A549 (cell line): ENCODE data around the gene SLC22A13. TPM values are rescaled to one million over a fixed set of nuclear protein-coding genes. Genes with fewer than 3 reads are reported as not detected.

Source experiments
- ATAC-seq, 2 experiments: fragments of 200-7000 bp in 1 of 2; fragments of >200 bp in 1 of 2; cut with Nextera tagmentation in 1 of 2; cut with Tn5 transposase in 1 of 2; 3 replicates each; pipeline versions ENCODE4 v1.8.0 to v1.9.1; 2018 to 2020; ENCODE audit warnings: mild to moderate bottlenecking in 1 of 2, moderate library complexity in 1 of 2
- CTCF ChIA-PET: fragments of 300-600 bp; sonication (Branson Sonifier 250); formaldehyde crosslinking; extraction: SDS; loops from one replicate; lab custom pipeline; 2021; ENCODE audit warnings: antibody characterized with exemption, inconsistent platforms; lab: Yijun Ruan, JAX
- POLR2A ChIA-PET: fragments of 350-600 bp; formaldehyde crosslinking; extraction: SDS; loops from one replicate; lab custom pipeline; 2021; ENCODE audit warnings: antibody characterized with exemption, inconsistent platforms; lab: Yijun Ruan, JAX
- DNase-seq, 2 experiments: peaks; one replicate each; pipeline versions ENCODE4 v3.0.0 to v3.0.0-alpha.2; 2011 to 2016; ENCODE audit warnings: low read depth in 1 of 2, low spot score in 1 of 2
- FAIRE-seq: peaks from 2 replicates; lab custom pipeline; 2011; peaks lifted over from hg19 to GRCh38; lab: Jason Lieb, UNC
- H3K27ac ChIP-seq, 2 experiments: fragments of >200 bp; sonication (Bioruptor Twin); formaldehyde crosslinking; 3 replicates each; pipeline ENCODE4 v1.5.1; 2016 to 2017
- H3K4me1 ChIP-seq: fragments of >200 bp; sonication (Bioruptor Twin); formaldehyde crosslinking; 3 replicates; pipeline ENCODE4 v1.6.1; 2016
- H3K4me2 ChIP-seq: fragments of >200 bp; sonication (Bioruptor Twin); formaldehyde crosslinking; 3 replicates; pipeline ENCODE4 v1.6.1; 2016
- H3K4me3 ChIP-seq: fragments of >200 bp; sonication (Bioruptor Twin); formaldehyde crosslinking; 3 replicates; pipeline ENCODE4 v1.5.1; 2016
- H3K9me3 ChIP-seq: fragments of >200 bp; sonication (Bioruptor Twin); formaldehyde crosslinking; 3 replicates; pipeline ENCODE4 v1.6.1; 2016
- BCL3 ChIP-seq: fragments of >200 bp; sonication (Bioruptor Twin); formaldehyde crosslinking; IDR thresholded peaks from 3 replicates; pipeline ENCODE4 v1.6.1; 2016
- CBX2 ChIP-seq: fragments of 200-600 bp; sonication (generic); IDR thresholded peaks from 2 replicates; pipeline ENCODE4 v1.6.1; 2016; ENCODE audit warnings: low read depth, mild to moderate bottlenecking, borderline replicate concordance
- CEBPB ChIP-seq, 2 experiments: fragments of >200 bp in 1 of 2; sonication (Bioruptor Twin) in 1 of 2; formaldehyde crosslinking in 1 of 2; IDR thresholded peaks; 2 replicates each; pipeline ENCODE4 v1.6.1; 2012 to 2016
- CTCF ChIP-seq: fragments of >200 bp; sonication (Bioruptor Twin); formaldehyde crosslinking; IDR thresholded peaks from 3 replicates; pipeline ENCODE4 v1.5.1; 2016
- FOSL2 ChIP-seq, 2 experiments: fragments of 450-650 bp in 1 of 2; fragments of >200 bp in 1 of 2; sonication (Bioruptor Twin) in 1 of 2; formaldehyde crosslinking; IDR thresholded peaks; 2 replicates each; pipeline versions ENCODE4 v1.5.0 to v1.6.1; 2016 to 2020; ENCODE audit warnings: mild to moderate bottlenecking in 1 of 2, moderate library complexity in 1 of 2
- GATA3 ChIP-seq: IDR thresholded peaks from 2 replicates; pipeline ENCODE4 v1.6.1; 2012; ENCODE audit warnings: borderline replicate concordance
- HDAC2 ChIP-seq: fragments of 200-600 bp; sonication (generic); IDR thresholded peaks from 2 replicates; pipeline ENCODE4 v1.6.1; 2016
- HES2 ChIP-seq: fragments of >200 bp; sonication (Bioruptor Twin); formaldehyde crosslinking; IDR thresholded peaks from 2 replicates; pipeline ENCODE4 v1.6.1; 2016
- HEYL ChIP-seq: fragments of 250-450 bp; sonication (Bioruptor Pico); IDR thresholded peaks from 2 replicates; pipeline ENCODE4 v1.8.0; 2021; ENCODE audit warnings: mild to moderate bottlenecking, moderate library complexity
- HOXA7 ChIP-seq: fragments of 250-450 bp; sonication (Bioruptor Pico); IDR thresholded peaks from 2 replicates; pipeline ENCODE4 v1.5.0; 2020; ENCODE audit warnings: mild to moderate bottlenecking, moderate library complexity
- JUN ChIP-seq, 2 experiments: fragments of >200 bp; sonication (Bioruptor Twin); formaldehyde crosslinking; IDR thresholded peaks; 2 replicates in 1 of 2; 3 replicates in 1 of 2; pipeline ENCODE4 v1.6.1; 2016 to 2017
- JUNB ChIP-seq: fragments of >200 bp; sonication (Bioruptor Twin); formaldehyde crosslinking; IDR thresholded peaks from 2 replicates; pipeline ENCODE4 v1.6.1; 2016
- MAX ChIP-seq: IDR thresholded peaks from 2 replicates; pipeline ENCODE4 v1.6.1; 2012
- MYC ChIP-seq: IDR thresholded peaks from 2 replicates; pipeline ENCODE4 v1.6.1; 2012; ENCODE audit warnings: mild to moderate bottlenecking, inconsistent platforms, low read length, improper control_type of control experiment, borderline replicate concordance
- NPAS2 ChIP-seq: fragments of 250-450 bp; sonication (Bioruptor Pico); IDR thresholded peaks from 2 replicates; pipeline ENCODE4 v1.8.0; 2022; ENCODE audit warnings: mild to moderate bottlenecking, moderate library complexity, borderline replicate concordance
- PBX3 ChIP-seq: IDR thresholded peaks from 2 replicates; pipeline ENCODE4 v1.6.1; 2012
- PHF8 ChIP-seq: fragments of 200-600 bp; sonication (generic); IDR thresholded peaks from 2 replicates; pipeline ENCODE4 v1.6.1; 2016; ENCODE audit warnings: low read depth, mild to moderate bottlenecking, antibody characterized with exemption, moderate library complexity, borderline replicate concordance
- POLR2AphosphoS2 ChIP-seq: conservative IDR thresholded peaks from 2 replicates; pipeline ENCODE4 v1.6.1; 2012; ENCODE audit warnings: low read length, improper control_type of control experiment, inconsistent platforms
- RAD21 ChIP-seq, 2 experiments: fragments of >200 bp in 1 of 2; sonication (Bioruptor Twin) in 1 of 2; formaldehyde crosslinking in 1 of 2; IDR thresholded peaks in 1 of 2; conservative IDR thresholded peaks in 1 of 2; 2 replicates in 1 of 2; 3 replicates in 1 of 2; pipeline ENCODE4 v1.6.1; 2012 to 2018; ENCODE audit warnings: inconsistent platforms in 1 of 2
- RARB ChIP-seq: fragments of 250-450 bp; sonication (Bioruptor Pico); IDR thresholded peaks from 2 replicates; pipeline ENCODE4 v1.8.0; 2021; ENCODE audit warnings: mild to moderate bottlenecking, moderate library complexity
- RCOR1 ChIP-seq: fragments of 150-350 bp; IDR thresholded peaks from 2 replicates; pipeline ENCODE4 v1.6.1; 2014; ENCODE audit warnings: antibody characterized with exemption, low read length, low read depth
- RNF2 ChIP-seq: fragments of 200-600 bp; sonication (generic); IDR thresholded peaks from 2 replicates; pipeline ENCODE4 v1.6.1; 2016; ENCODE audit warnings: low read depth, mild to moderate bottlenecking, antibody characterized with exemption, moderate library complexity, borderline replicate concordance
- TP53 ChIP-seq: fragments of 250-450 bp; sonication (Bioruptor Pico); IDR thresholded peaks from 2 replicates; pipeline ENCODE4 v1.5.0; 2021; ENCODE audit warnings: mild to moderate bottlenecking, moderate library complexity
- WGBS: methylation state at CpG from one replicate; pipeline ENCODE4 v1.1.6; 2017; ENCODE audit errors: missing lambda C conversion rate; 5-methylcytosine and 5-hydroxymethylcytosine counted together
- polyA plus RNA-seq, 4 experiments: library from polyadenylated mRNA; depleted of rRNA in 3 of 4; stranded (reverse); fragments of >200 nt; fragmentation: RNase III in 1 of 4; extraction: RNeasy Plus Mini Kit Qiagen cat#74134 plus additional on column Dnase treatment in 1 of 4; gene quantifications; 2 replicates in 3 of 4; 3 replicates in 1 of 4; pipeline ENCODE4 v1.2.3, GENCODE V29; 2011 to 2017

The SLC22A13 gene
- polyA plus RNA-seq, 2 of the 4 experiments (the other 2 are of a cell fraction): 0.13 to 0.21 TPM

GRCh38 chr3:38313695-38314094, 48.1 kb downstream of the SLC22A13 start:
- TF ChIP-seq CTCF (no peak), JUN (IDR thresholded peaks at IDR 0.05) (no peak), HDAC2 (no peak), HES2 (no peak)
- DNase-seq: no peak
- H3K4me1 ChIP-seq: no peaks in the 10 kb centered on the region
- H3K4me2 ChIP-seq: no peak overlapping the region
- ChIA-PET POLR2A (no interaction called here), CTCF (interaction anchor here (1.0 kb wide), 1 partner anchor 339 kb away, joined by 3 read pairs; no protein-coding TSS in a partner anchor)
- no peak overlapping the region for H3K4me3 ChIP-seq
- WGBS: 79% methylated on average over 11 of the region's 11 CpGs
- no peak for ATAC-seq
- H3K27ac ChIP-seq: no peak overlapping the region
- no peak for FAIRE-seq
- H3K9me3 ChIP-seq: no peaks in the 10 kb centered on the region

GRCh38 chr3:38314112-38314763, 48.6 kb downstream of the SLC22A13 start:
- POLR2A ChIA-PET: no interaction called here
- FAIRE-seq (no peak), ATAC-seq (no peak)
- H3K4me1 ChIP-seq: no peaks in the 10 kb centered on the region
- WGBS: 74% methylated on average over 4 of the region's 4 CpGs
- CTCF ChIA-PET: interaction anchor here (1.0 to 1.2 kb wide), 2 partner anchors 16 to 339 kb away, joined by 3 to 5 read pairs; no protein-coding TSS in a partner anchor
- H3K4me2 ChIP-seq: no peak overlapping the region
- H3K27ac ChIP-seq: no peak overlapping the region
- no peaks in the 10 kb centered on the region for H3K9me3 ChIP-seq
- TF ChIP-seq TP53 (no peak), HEYL (no peak), CEBPB (IDR thresholded peaks at IDR 0.05) (no peak), JUNB (no peak), RARB (CRISPR knock-in tag) (no peak), RAD21 (conservative IDR thresholded peaks at IDR 0.05 in 1 of 2, IDR thresholded peaks at IDR 0.05 in 1 of 2) (no peak), RCOR1 (no peak), PHF8 (no peak), FOSL2 (IDR thresholded peaks at IDR 0.05) (no peak), FOSL2 (CRISPR knock-in tag; IDR thresholded peaks at IDR 0.05) (no peak), BCL3 (no peak), RNF2 (no peak)
- TF ChIP-seq, all 56 proteins: peak for 0
- no peak overlapping the region for H3K4me3 ChIP-seq
- no peak for DNase-seq

- no peak; a peak in 1 of 6 replicates for ATAC-seq
- DNase-seq: no peak
- 42% methylated on average over 5 of the region's 5 CpGs for WGBS
- H3K4me2 ChIP-seq: no peak overlapping the region
- ChIA-PET CTCF (interaction anchor here (1.0 to 1.2 kb wide), 2 partner anchors 17 to 340 kb away, joined by 3 to 5 read pairs; no protein-coding TSS in a partner anchor), POLR2A (no interaction called here)
- H3K27ac ChIP-seq: no peak overlapping the region
- TF ChIP-seq RNF2 (no peak), CTCF (no peak), HOXA7 (CRISPR knock-in tag) (no peak), MAX (no peak), POLR2AphosphoS2 (no peak), MYC (no peak), PBX3 (no peak), CBX2 (no peak), HDAC2 (no peak), NPAS2 (no peak), GATA3 (no peak)
- H3K4me3 ChIP-seq: no peak overlapping the region
- no peak for FAIRE-seq
- no peaks in the 10 kb centered on the region for H3K4me1 ChIP-seq
- no peaks in the 10 kb centered on the region for H3K9me3 ChIP-seq
Observed at GRCh38 chr3:38314764-38315487, 49.3 kb downstream of the SLC22A13 start.
